PFSK-1 (cell line): ENCODE data around the gene MELK.

Source experiments
- FOXP2 ChIP-seq: optimal IDR thresholded peaks from 2 replicates; pipeline ENCODE3; 2011; ENCODE audit warnings: borderline replicate concordance, control low read depth, inconsistent platforms; ENCODE audit not compliant: insufficient read depth; ENCODE audit errors: extremely low read length, extremely low read depth
- POLR2AphosphoS5 ChIP-seq: IDR thresholded peaks from 2 replicates; pipeline ENCODE4 v1.6.1; 2012; ENCODE audit warnings: low read depth, mild to moderate bottlenecking, control low read depth, low read length, moderate library complexity
- REST ChIP-seq, 2 experiments: IDR thresholded peaks; 2 replicates each; pipeline versions ENCODE4 v1.6.1 to v1.8.0; 2011 to 2012; ENCODE audit warnings: low read depth in 2 of 2, low read length in 2 of 2, control low read depth in 1 of 2, inconsistent platforms in 1 of 2, mild to moderate bottlenecking in 1 of 2, moderate library complexity in 1 of 2; ENCODE audit not compliant: insufficient read depth in 1 of 2
- SIN3A ChIP-seq: IDR thresholded peaks from 2 replicates; pipeline ENCODE4 v1.6.1; 2012; ENCODE audit warnings: mild to moderate bottlenecking, low read length, moderate library complexity, borderline replicate concordance; ENCODE audit not compliant: insufficient read depth
- TAF1 ChIP-seq: IDR thresholded peaks from 2 replicates; pipeline ENCODE4 v1.6.1; 2012; ENCODE audit warnings: low read length, control low read depth, borderline replicate concordance; ENCODE audit not compliant: insufficient read depth

GRCh38 chr9:36532353-36532752, 40.3 kb upstream of the MELK start:
- no peak for TF ChIP-seq POLR2AphosphoS5
- TF ChIP-seq REST (IDR thresholded peaks at IDR 0.05; ENCODE audit: insufficient read depth in 1 of 2, low read depth in 2 of 2, low read length in 2 of 2): no peak
- TF ChIP-seq FOXP2: no peak
- no peak for TF ChIP-seq TAF1
- TF ChIP-seq SIN3A: no peak
